Measurements from ENCODE around the gene ARHGDIA. TPM values are rescaled to one million over a fixed set of nuclear protein-coding genes. Genes with fewer than 3 reads are reported as not detected.

Gene ARHGDIA
- total RNA-seq, 1 donor from 2014 or later, result 387 TPM

GRCh38 chr17:81867991-81868673 lies 3.0 kb downstream of the ARHGDIA start:
- no peak for DNase-seq (ENCODE audit: low spot score)
- intact Hi-C loops (cut with DNase I), result no loop called here
- ATAC-seq, result peak; percentile 0

- intact Hi-C loops (cut with DNase I), result no loop called here
- DNase-seq (ENCODE audit: low spot score) (no peak), ATAC-seq (peak; percentile 0)
Measured at GRCh38 chr17:81867170-81867990, 3.8 kb downstream of the ARHGDIA start.

- intact Hi-C loops (cut with DNase I), result no loop called here
- ATAC-seq, result no peak
- DNase-seq (ENCODE audit: low spot score), result no peak
Measured at GRCh38 chr17:81866440-81867169, 4.5 kb downstream of the ARHGDIA start.

- DNase-seq (ENCODE audit: low spot score), result peak; percentile 58
- intact Hi-C loops (cut with DNase I), result no loop called here
- no peak for ATAC-seq
Measured at GRCh38 chr17:81865733-81866439, 5.3 kb downstream of the ARHGDIA start.

- no peak for DNase-seq (ENCODE audit: low spot score)
- no peak for ATAC-seq
- intact Hi-C loops (cut with DNase I), result no loop called here
Measured at GRCh38 chr17:81865358-81865732, 5.8 kb downstream of the ARHGDIA start.

- intact Hi-C loops (cut with DNase I), result no loop called here
- ATAC-seq, result no peak
- peak; percentile 60 for DNase-seq (ENCODE audit: low spot score)
Measured at GRCh38 chr17:81863833-81864768, 7.0 kb downstream of the ARHGDIA start.

GRCh38 chr17:81863123-81863675 lies 7.9 kb downstream of the ARHGDIA start:
- no peak for DNase-seq (ENCODE audit: low spot score)
- intact Hi-C loops (cut with DNase I), result no loop called here
- ATAC-seq, result no peak

GRCh38 chr17:81860756-81861568 lies 10.2 kb downstream of the ARHGDIA start:
- DNase-seq (ENCODE audit: low spot score), result peak; percentile 99
- peak; percentile 98 for ATAC-seq
- intact Hi-C loops (cut with DNase I), result no loop called here

GRCh38 chr17:81859906-81860755 lies 11.0 kb downstream of the ARHGDIA start, which contains the start of gene P4HB:
TSS of gene P4HB (minus strand) at chr17:81860535. CDS start at chr17:81860471, 64 bp downstream.
- no peak for ATAC-seq
- DNase-seq (ENCODE audit: low spot score), result no peak
- intact Hi-C loops (cut with DNase I), result no loop called here

- intact Hi-C loops (cut with DNase I), result no loop called here
- no peak for DNase-seq (ENCODE audit: low spot score)
- ATAC-seq, result no peak
Measured at GRCh38 chr17:81858967-81859905, 11.9 kb downstream of the ARHGDIA start.

GRCh38 chr17:81858170-81858966 lies 12.8 kb downstream of the ARHGDIA start:
- ATAC-seq (no peak), DNase-seq (ENCODE audit: low spot score) (no peak)
- intact Hi-C loops (cut with DNase I), result no loop called here

- ATAC-seq (no peak), DNase-seq (ENCODE audit: low spot score) (no peak)
- intact Hi-C loops (cut with DNase I), result no loop called here
Measured at GRCh38 chr17:81854974-81855774, 16.0 kb downstream of the ARHGDIA start.

GRCh38 chr17:81852237-81852636 lies 18.9 kb downstream of the ARHGDIA start:
- ATAC-seq (no peak), DNase-seq (ENCODE audit: low spot score) (no peak)
- intact Hi-C loops (cut with DNase I), result no loop called here

GRCh38 chr17:81851423-81851822 lies 19.7 kb downstream of the ARHGDIA start:
- DNase-seq (ENCODE audit: low spot score) (no peak), ATAC-seq (no peak)
- intact Hi-C loops (cut with DNase I), result no loop called here

Data from sciatic nerve (tissue), 2 donors.